ENCODE results near the gene ASXL1. TPM values are rescaled to one million over a fixed set of nuclear protein-coding genes. Genes with fewer than 3 reads are reported as not detected.
"Not testable (repeated sequence)": the region's sequence is repeated elsewhere in the genome, so short reads cannot be mapped to it uniquely, and the experiment has no call there.

The ASXL1 gene
- total RNA-seq, 2 donors from 2014 or later, result 74.5 to 135 TPM

DNA sequence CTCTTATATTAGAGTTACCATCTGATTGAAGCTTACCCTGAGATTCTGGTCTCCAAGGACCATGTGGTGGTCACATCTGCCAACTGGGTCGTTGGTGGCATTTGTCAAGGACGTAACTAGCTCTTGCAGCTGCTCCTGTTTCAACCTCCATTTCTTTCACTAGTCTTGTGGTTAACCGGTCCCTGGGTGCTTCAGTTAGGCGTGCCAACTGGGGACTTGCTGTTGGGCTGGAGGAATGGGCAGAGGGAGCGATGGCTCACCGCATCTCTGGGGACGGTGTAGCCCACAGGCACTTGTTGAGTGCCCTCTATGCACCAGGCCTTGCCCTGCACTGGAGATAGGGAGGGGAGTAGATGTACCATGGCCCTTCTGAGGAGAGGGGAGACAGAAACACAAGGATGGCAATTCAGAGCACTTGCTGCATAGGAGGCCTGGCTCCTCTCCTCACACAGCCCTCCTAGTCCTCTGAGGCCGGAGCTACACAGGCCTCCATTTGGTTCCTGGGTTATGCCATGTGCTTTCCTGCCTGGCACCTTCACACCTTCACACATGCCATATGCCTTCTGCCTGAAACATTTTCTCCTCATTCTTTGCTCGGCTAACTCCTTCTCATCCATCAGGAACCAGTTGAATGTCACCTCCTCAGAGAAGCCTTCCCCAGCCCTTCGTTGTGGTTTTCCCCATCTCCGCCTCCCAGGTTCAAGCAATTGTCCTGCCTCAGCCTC, 20.0 kb upstream of the ASXL1 start:
- H3K27me3 ChIP-seq (replicated peaks; ENCODE audit: insufficient read depth), result no peaks in the 10 kb centered on the region
- H3K4me1 ChIP-seq (ENCODE audit: control insufficient read depth in 1 of 2, low read depth in 2 of 2), result peaks cover 0 to 11% of the 10 kb centered on the region in 2 donors
- H3K4me3 ChIP-seq, result no peak overlapping the region
- no peaks in the 10 kb centered on the region for H3K9me3 ChIP-seq
- ATAC-seq (ENCODE audit: insufficient number of reproducible peaks, low FRiP score, low read depth), result no peak
- TF ChIP-seq, protein P1, sequence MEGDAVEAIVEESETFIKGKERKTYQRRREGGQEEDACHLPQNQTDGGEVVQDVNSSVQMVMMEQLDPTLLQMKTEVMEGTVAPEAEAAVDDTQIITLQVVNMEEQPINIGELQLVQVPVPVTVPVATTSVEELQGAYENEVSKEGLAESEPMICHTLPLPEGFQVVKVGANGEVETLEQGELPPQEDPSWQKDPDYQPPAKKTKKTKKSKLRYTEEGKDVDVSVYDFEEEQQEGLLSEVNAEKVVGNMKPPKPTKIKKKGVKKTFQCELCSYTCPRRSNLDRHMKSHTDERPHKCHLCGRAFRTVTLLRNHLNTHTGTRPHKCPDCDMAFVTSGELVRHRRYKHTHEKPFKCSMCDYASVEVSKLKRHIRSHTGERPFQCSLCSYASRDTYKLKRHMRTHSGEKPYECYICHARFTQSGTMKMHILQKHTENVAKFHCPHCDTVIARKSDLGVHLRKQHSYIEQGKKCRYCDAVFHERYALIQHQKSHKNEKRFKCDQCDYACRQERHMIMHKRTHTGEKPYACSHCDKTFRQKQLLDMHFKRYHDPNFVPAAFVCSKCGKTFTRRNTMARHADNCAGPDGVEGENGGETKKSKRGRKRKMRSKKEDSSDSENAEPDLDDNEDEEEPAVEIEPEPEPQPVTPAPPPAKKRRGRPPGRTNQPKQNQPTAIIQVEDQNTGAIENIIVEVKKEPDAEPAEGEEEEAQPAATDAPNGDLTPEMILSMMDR (IDR thresholded peaks at IDR 0.05), result no peak
- DNase-seq (ENCODE audit: low spot score), result no peak
- no peaks in the 10 kb centered on the region for H3K36me3 ChIP-seq
- no peak overlapping the region for H3K27ac ChIP-seq

DNA sequence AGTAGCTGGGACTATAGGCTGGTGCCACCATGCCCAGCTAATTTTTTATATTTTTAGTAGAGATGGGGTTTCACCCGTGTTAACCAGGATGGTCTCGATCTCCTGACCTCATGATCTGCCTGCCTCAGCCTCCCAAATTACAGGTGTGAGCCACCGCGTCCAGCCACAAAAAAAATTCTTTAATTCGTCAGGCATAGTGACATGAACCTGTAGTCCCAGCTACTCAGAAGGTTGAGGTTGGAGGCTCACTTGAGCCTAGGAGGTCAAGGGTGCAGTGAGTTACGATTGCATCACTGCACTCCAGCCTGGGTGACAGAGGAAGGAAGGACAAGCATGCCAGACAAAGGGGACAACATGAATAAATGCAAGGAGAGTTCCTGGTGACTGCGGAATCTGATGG, 19.5 kb upstream of the ASXL1 start:
- Histone ChIP-seq H3K4me3 (no peak overlapping the region), H3K27me3 (replicated peaks; ENCODE audit: insufficient read depth) (no peaks in the 10 kb centered on the region), H3K9me3 (no peaks in the 10 kb centered on the region), H3K4me1 (ENCODE audit: control insufficient read depth in 1 of 2, low read depth in 2 of 2) (peaks cover 0 to 11% of the 10 kb centered on the region in 2 donors), H3K27ac (peak overlapping the region in 1 of 2 donors; percentile 15), H3K36me3 (no peaks in the 10 kb centered on the region)
- ATAC-seq (ENCODE audit: insufficient number of reproducible peaks, low FRiP score, low read depth), result no peak
- DNase-seq (ENCODE audit: low spot score), result no peak
- TF ChIP-seq, protein P1 (IDR thresholded peaks at IDR 0.05), result no peak

DNA sequence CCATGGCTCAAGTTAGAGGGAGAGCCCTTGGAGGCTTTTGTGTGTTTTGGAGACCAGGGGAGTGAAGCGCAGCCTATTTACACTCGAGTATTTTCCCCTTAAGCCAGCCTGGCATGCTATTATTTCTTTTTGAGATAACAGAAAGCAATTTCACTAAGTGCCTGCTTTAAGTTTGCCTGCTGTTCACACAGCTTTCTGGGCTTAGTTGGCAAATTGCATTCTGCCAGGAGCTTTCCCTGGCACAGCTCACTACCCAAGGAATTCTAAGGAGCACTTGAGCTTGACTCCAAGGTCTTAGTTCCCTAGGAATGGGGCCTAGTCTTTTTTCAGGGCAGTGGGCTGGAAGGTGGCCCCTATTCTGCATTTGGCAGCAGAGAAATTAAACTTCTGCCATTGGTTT, 19.0 kb upstream of the ASXL1 start:
- H3K27me3 ChIP-seq (replicated peaks; ENCODE audit: insufficient read depth), result no peaks in the 10 kb centered on the region
- H3K9me3 ChIP-seq, result no peaks in the 10 kb centered on the region
- H3K36me3 ChIP-seq, result no peaks in the 10 kb centered on the region
- H3K27ac ChIP-seq, result peak overlapping the region in 1 of 2 donors; percentile 15
- ATAC-seq (ENCODE audit: insufficient number of reproducible peaks, low FRiP score, low read depth) (no peak), DNase-seq (ENCODE audit: low spot score) (no peak)
- peaks cover 0 to 11% of the 10 kb centered on the region in 2 donors for H3K4me1 ChIP-seq (ENCODE audit: control insufficient read depth in 1 of 2, low read depth in 2 of 2)
- TF ChIP-seq, protein P1 (IDR thresholded peaks at IDR 0.05), result no peak
- no peak overlapping the region for H3K4me3 ChIP-seq

DNA sequence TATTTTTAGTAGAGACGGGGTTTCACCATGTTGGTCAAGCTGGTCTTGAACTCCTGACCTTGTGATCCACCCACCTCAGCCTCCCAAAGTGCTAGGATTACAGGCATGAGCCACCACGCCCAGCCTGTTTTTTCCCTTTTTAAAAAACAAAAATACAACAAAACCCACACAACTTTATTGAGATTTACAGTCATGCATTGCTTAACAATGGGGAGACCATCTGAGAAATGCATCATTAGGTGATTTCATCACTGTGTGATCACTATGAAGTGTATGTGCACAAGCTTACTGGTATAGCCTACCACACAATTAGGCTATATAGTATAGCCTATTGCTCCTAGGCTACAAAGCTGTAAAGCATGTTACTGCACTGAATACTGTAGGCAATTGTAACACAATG, 17.1 kb upstream of the ASXL1 start:
- not testable (repeated sequence) for ATAC-seq (ENCODE audit: insufficient number of reproducible peaks, low FRiP score, low read depth); H3K36me3 ChIP-seq
- H3K4me1 ChIP-seq (ENCODE audit: control insufficient read depth in 1 of 2, low read depth in 2 of 2), result peaks cover 0 to 11% of the 10 kb centered on the region in 2 donors

DNA sequence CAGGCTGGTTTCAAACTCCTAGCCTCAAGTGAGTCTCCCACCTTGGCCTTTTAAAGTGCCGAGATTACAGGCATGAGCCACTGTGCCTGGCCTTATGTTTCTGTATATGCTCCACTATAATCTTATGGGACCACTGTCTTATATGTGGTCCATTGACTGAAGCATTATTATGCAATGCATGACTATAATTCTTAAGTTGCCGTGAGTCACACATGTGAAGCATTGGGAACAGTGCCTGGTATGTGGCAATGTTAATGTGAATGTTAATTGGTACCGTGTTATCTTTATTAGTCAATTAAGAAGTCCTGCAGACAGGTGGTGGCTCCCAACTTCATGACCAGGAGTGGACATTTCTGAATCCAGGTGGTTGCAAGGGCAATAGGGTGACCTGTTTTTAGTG, 14.7 kb upstream of the ASXL1 start:
- ATAC-seq (ENCODE audit: insufficient number of reproducible peaks, low FRiP score, low read depth), result no peak

More for the DNA sequence above, 17.1 kb upstream of the ASXL1 start:
- not testable (repeated sequence) for DNase-seq (ENCODE audit: low spot score); H3K27ac ChIP-seq; H3K4me3 ChIP-seq; H3K9me3 ChIP-seq; H3K27me3 ChIP-seq (replicated peaks; ENCODE audit: insufficient read depth)

More for the DNA sequence above, 14.7 kb upstream of the ASXL1 start:
- no peak overlapping the region for H3K4me3 ChIP-seq
- no peaks in the 10 kb centered on the region for H3K27me3 ChIP-seq (replicated peaks; ENCODE audit: insufficient read depth)
- no peaks in the 10 kb centered on the region for H3K9me3 ChIP-seq
- no peak for DNase-seq (ENCODE audit: low spot score)
- peaks cover 0 to 11% of the 10 kb centered on the region in 2 donors for H3K4me1 ChIP-seq (ENCODE audit: control insufficient read depth in 1 of 2, low read depth in 2 of 2)
- TF ChIP-seq, protein P1 (IDR thresholded peaks at IDR 0.05), result no peak
- no peak overlapping the region for H3K27ac ChIP-seq
- no peaks in the 10 kb centered on the region for H3K36me3 ChIP-seq
